NCI-H2196 (cell line): Measurements from ENCODE around the gene SPDEF.

Experiments used
- DNase-seq: peaks from one replicate; lab custom pipeline; 2025; ENCODE audit not compliant: unreplicated experiment; lab: John Stamatoyannopoulos, UW

Gene SPDEF

DNA sequence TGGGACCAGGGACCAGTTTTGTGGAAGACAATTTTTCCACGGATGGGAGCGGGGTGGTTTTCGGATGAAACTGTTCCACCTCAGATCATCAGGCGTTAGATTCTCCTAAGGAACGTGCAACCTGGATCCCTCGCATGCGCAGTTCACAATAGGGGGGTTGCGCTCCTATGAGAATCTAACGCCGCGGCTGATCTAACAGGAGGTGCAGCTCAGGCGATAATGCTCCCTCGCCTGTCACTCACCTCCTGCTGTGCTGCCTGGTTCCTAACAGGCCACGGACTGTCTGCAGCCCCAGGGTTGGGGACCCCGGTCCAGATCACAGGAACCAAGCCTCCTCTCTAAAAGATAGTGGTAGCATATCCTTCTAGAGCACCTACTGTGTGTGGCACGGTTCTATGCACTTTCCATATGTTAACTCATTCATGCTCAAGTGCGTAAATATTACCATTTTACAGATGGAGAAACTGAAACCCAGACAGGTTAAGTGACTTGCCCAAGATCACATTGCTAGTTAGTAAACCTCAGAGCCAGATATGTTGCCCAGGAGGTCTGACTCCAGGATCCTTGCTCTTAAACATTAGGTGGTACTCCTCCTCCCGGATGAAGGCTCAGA lies 25.3 kb downstream of the SPDEF start:
- no peak for DNase-seq

- peak; percentile 83 for DNase-seq
Observed at GRCh38 chr6:34529665-34530327, 26.3 kb downstream of the SPDEF start.

DNA sequence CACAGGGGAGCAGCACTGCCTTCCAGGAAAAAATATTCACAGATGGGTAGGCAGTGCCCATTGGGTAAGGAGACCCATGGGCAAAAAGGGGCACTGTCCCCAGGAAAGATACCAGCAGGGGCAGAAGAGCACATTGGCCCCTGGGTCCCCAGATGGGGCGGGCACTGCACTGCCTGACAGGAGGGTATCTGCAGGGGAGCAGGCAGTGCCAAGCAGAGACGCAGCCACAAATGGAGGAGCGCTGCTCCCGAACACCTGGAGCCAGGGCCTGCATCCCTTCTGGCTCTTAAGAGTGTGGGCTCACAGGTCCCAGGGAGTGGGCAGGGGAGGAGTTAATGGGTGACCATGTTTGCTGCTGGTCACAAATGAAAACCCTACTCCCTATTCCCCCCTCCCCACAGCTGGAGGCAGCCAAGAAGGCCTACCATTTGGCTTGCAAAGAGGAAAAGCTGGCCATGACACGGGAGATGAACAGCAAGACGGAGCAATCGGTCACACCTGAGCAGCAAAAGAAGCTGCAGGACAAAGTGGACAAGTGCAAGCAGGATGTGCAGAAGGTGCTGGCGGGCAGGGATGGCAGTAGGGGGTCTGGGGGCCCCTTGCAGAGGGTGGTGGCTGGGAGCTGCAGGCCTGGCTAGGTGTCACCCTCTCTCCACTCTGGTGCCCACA lies 27.0 kb downstream of the SPDEF start:
- no peak for DNase-seq

DNA sequence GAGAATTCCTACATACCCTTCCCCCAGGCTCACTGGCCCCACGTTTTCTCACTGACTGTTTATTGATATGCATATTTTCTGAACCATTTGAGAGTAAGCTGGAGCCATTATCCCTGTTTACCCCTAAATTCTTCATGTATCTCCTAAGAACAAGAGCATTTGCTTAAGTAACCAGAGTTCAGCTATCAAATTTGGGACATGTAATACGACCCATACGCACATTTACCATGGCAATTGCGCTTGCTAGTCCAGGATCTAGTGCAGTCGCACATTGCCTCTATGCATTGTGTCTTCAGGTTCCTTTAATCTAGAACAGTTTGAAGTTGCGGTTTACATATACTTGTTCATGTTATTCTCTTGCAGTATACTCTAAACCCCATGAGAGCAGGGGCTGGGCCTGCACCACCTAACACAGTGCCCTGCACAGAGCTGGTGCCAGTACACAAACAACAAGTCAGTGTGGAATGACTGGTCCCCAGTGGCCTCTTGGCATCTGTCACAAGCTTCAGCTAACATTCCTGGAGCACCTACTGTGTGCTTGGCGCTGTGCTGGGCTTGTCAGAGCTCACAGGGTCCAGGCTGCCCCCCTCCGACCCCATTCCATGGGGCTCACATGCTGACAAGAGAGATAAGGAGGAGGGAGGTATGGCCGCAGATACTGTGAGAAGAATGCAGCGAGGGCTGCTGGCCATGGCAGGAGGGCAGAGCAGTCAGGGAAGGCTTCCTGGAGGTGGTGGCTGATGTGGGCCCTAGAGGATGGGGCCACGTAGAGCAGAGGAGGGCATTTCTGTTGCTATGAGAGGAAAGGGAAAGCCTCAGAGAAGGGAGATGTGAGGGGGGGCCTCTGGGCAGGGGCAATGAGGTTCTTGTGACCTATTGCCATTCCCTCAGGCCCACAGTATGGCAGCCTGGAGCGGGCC lies 28.1 kb downstream of the SPDEF start:
- DNase-seq = no peak

DNA sequence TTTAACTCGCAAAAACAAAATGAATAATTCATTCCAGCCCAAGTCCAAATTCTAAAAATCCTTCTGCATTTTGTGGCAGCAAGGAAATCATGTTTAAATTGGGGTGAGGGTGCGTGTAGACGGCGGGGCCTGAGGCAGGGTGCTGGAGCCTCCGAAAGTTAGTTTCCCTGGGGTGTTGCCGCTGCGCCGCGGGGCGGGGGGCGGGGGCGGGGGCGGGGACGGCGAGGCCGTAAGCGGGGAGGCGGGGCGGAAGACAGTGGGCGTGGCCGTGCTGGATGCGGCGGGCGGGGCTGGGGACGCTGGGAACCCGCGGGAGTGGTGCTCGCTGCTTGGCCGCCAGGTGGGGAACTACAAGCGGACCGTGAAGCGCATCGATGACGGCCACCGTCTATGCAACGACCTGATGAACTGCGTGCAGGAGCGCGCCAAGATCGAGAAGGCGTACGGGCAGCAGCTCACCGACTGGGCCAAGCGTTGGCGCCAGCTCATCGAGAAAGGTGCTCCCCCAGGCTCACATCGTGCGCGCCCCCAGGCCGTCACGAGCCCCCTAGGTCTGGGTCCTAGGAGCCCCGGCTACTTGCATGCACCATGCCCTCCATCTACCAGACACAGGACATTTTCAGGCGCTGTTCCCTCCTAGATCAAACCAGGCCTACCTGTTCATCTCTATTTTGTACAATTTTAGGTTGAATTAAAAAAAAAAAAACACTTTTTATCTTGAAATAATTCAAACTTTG lies 29.0 kb downstream of the SPDEF start:
- peak; percentile 92 for DNase-seq

GRCh38 chr6:34526241-34526972 lies 29.7 kb downstream of the SPDEF start:
- no peak for DNase-seq

GRCh38 chr6:34525431-34526175 lies 30.5 kb downstream of the SPDEF start:
- DNase-seq = no peak

DNA sequence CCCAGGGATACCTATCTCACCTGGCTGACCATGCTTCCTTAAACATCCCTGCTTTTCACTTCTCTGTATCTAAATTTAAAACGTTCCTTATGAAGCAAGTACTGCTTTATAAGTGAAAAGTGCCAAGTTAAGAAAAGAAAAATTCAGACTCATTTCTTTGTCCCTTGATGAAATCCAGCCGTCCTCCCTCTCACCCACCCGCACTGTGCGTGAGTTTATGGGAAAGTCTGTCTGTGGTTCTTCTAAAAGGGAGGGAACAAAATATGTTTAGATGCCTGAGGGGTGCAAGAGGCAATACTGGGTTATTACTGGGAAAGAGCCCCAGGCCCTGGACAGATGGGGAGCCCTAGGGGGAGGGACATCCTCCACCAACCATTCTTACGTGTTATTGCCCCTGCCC lies 31.2 kb downstream of the SPDEF start:
- no peak for DNase-seq

DNA sequence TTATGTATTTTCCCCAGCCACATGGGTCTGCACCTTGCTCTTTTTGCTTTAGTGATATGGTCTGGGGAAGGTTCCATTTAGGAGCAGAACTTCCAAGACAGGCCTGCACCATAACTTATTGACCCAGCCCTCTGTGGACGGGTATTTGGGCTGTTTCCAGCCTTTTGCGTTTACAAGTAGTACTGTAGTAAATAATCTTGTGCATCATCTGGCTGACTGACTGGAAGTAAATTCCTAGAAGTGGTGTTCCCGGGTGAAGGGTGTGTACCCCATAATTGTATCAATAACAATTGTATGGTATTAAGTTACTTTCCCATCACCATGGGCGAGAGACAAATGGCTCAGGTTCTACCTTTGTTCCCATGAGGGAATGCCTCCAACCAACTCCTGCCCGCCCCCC lies 31.6 kb downstream of the SPDEF start:
- no peak for DNase-seq

DNA sequence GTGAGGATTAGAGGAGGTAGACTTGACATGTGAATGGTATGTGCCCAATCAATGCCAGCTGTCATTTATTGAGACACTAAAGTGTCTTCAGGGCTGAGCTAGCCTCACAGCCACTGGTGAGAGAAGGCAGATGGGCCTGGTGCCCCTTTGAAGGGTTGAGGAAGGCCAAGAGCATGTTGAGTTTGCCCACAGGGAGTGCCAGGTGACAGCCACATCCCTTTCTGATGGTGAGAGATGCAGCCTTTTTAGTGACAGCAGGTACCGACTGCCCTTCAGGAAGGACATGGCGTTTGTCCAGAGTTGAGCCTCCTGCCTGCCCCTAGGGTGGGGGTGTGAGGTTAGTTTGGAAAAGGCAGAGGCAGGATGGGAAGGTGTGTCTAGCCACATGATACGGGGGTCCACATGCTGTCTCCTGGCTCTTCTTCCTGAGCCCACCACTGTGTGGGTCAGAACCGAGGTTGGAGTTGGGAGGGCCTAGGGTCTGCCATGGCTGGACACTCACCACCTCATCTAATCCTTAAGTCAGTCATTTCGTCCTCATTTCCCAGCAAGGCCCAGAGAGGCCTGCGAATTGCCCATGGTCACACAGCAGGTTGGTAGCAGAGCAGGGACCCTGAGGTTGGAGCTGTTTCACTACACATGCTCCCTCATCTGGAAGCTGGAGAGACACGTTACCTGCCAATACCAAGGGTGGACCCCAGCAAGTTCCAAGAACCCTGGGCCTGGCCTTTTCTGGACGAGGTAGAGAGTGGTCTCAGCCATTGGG lies 32.5 kb downstream of the SPDEF start:
- no peak for DNase-seq

DNA sequence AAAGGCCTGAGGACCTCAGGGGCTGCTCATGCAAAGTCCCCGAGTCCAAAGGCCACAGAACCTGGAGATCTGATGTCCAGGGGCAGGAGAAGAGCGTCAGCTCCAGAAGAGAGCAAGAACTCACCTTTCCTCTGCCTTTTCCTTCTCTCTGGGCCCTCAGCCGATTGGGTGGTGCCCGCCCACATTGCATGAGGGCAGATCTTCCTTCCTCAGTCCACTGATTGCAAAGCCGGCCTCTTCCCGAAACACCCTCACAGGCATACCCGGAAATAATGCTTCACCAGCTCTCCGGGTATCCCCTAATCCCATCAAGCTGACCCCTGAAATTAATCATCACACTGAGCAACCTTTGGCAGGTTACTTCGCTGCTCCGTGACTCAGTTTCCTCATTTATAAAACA lies 33.4 kb downstream of the SPDEF start:
- no peak for DNase-seq

DNA sequence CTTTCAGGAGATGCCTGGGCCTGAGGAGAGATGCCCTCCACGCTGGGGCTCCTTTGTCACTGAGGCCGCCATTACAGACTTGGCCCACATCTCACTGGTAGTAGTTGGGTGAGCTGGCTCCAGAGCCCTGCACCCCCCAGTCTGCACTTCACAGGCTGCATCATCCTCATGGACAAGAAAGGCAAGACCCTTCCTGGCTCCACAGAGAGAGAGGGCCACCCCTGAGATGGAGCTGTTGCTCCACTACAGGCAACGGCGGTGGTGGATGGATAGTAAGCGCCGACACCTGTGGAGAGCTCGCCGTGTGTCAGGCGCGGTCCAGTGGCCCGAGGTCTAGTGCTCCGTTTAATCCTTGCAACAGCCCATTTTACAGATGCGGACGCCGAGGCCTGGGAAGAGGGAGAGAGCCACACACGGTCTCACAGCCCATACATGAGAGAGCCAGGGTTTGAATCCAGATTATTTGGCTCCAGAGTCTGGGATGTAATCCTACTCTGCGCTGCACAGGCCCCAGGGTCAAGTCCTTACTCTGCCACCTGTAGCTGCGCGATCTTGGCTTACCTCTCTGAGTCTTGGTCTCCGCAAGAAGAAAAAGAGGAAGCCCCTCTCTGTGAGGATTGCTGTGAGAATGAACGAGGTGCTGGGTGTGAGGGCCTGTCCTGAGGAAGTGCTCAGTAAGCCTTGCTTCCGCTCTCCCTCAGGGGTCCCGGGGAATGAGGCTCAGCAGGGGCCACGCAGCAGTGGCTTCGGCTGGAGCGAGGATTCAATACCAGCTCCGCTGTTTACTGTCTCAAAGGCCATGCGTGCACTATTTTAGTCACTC lies 34.5 kb downstream of the SPDEF start:
- no peak for DNase-seq

GRCh38 chr6:34520645-34521462 lies 35.3 kb downstream of the SPDEF start:
- no peak for DNase-seq

- DNase-seq = no peak
Observed at GRCh38 chr6:34519971-34520644, 36.0 kb downstream of the SPDEF start.

- DNase-seq = no peak
Observed at GRCh38 chr6:34518669-34519365, 37.3 kb downstream of the SPDEF start.

GRCh38 chr6:34517966-34518365 lies 38.2 kb downstream of the SPDEF start:
- DNase-seq = no peak
